ENCODE data around the gene DTYMK.

GRCh38 chr2:241701399-241702154 is 15.0 kb upstream of the DTYMK start, which contains the start of gene ING5:
- no peak for TF ChIP-seq CTCF (IDR thresholded peaks at IDR 0.05; ENCODE audit: low read length)
- TF ChIP-seq EZH2 (IDR thresholded peaks at IDR 0.05; ENCODE audit: borderline replicate concordance, low read length), result no peak
